ENCODE results near the gene MAML3.

The MAML3 gene

GRCh38 chr4:139900964-139901376 is 253.0 kb downstream of the MAML3 start:
- no peak for DNase-seq (ENCODE audit: low read depth in 3 of 3)

GRCh38 chr4:139899346-139899745 is 254.6 kb downstream of the MAML3 start:
- no peak for DNase-seq (ENCODE audit: low read depth in 3 of 3)

- DNase-seq (ENCODE audit: low read depth in 3 of 3), result no peak
Observed at GRCh38 chr4:139898293-139898692, 255.7 kb downstream of the MAML3 start.

GRCh38 chr4:139896091-139896604 is 257.8 kb downstream of the MAML3 start:
- DNase-seq (ENCODE audit: low read depth in 3 of 3), result no peak

GRCh38 chr4:139893801-139894200 is 260.2 kb downstream of the MAML3 start:
- DNase-seq (ENCODE audit: low read depth in 3 of 3), result no peak

GRCh38 chr4:139892973-139893736 is 260.8 kb downstream of the MAML3 start:
- no peak for DNase-seq (ENCODE audit: low read depth in 3 of 3)

- no peak for DNase-seq (ENCODE audit: low read depth in 3 of 3)
Observed at GRCh38 chr4:139890816-139891215, 263.2 kb downstream of the MAML3 start.

- DNase-seq (ENCODE audit: low read depth in 3 of 3), result no peak
Observed at GRCh38 chr4:139889901-139890300, 264.1 kb downstream of the MAML3 start.

- DNase-seq (ENCODE audit: low read depth in 3 of 3), result no peak
Observed at GRCh38 chr4:139889264-139889663, 264.7 kb downstream of the MAML3 start.

GRCh38 chr4:139887962-139888735 is 265.8 kb downstream of the MAML3 start:
- DNase-seq (ENCODE audit: low read depth in 3 of 3), result no peak

GRCh38 chr4:139887376-139887802 is 266.6 kb downstream of the MAML3 start:
- DNase-seq (ENCODE audit: low read depth in 3 of 3), result no peak

- no peak for DNase-seq (ENCODE audit: low read depth in 3 of 3)
Observed at GRCh38 chr4:139886798-139887197, 267.2 kb downstream of the MAML3 start.

GRCh38 chr4:139884438-139884837 is 269.5 kb downstream of the MAML3 start:
- no peak for DNase-seq (ENCODE audit: low read depth in 3 of 3)

- no peak for DNase-seq (ENCODE audit: low read depth in 3 of 3)
Observed at GRCh38 chr4:139880841-139881240, 273.1 kb downstream of the MAML3 start.

GRCh38 chr4:139878050-139878449 is 275.9 kb downstream of the MAML3 start:
- DNase-seq (ENCODE audit: low read depth in 3 of 3), result no peak

- no peak for DNase-seq (ENCODE audit: low read depth in 3 of 3)
Observed at GRCh38 chr4:139876337-139876941, 277.5 kb downstream of the MAML3 start.

- no peak for DNase-seq (ENCODE audit: low read depth in 3 of 3)
Observed at GRCh38 chr4:139875411-139875825, 278.6 kb downstream of the MAML3 start.

- no peak for DNase-seq (ENCODE audit: low read depth in 3 of 3)
Observed at GRCh38 chr4:139873111-139873860, 280.7 kb downstream of the MAML3 start.

- no peak for DNase-seq (ENCODE audit: low read depth in 3 of 3)
Observed at GRCh38 chr4:139872274-139872673, 281.7 kb downstream of the MAML3 start.

GRCh38 chr4:139869810-139870209 is 284.2 kb downstream of the MAML3 start:
- no peak for DNase-seq (ENCODE audit: low read depth in 3 of 3)

GRCh38 chr4:139866276-139866962 is 287.6 kb downstream of the MAML3 start:
- no peak for DNase-seq (ENCODE audit: low read depth in 3 of 3)
